ENCODE data around the gene CRACDL.

CRACDL gene

DNA sequence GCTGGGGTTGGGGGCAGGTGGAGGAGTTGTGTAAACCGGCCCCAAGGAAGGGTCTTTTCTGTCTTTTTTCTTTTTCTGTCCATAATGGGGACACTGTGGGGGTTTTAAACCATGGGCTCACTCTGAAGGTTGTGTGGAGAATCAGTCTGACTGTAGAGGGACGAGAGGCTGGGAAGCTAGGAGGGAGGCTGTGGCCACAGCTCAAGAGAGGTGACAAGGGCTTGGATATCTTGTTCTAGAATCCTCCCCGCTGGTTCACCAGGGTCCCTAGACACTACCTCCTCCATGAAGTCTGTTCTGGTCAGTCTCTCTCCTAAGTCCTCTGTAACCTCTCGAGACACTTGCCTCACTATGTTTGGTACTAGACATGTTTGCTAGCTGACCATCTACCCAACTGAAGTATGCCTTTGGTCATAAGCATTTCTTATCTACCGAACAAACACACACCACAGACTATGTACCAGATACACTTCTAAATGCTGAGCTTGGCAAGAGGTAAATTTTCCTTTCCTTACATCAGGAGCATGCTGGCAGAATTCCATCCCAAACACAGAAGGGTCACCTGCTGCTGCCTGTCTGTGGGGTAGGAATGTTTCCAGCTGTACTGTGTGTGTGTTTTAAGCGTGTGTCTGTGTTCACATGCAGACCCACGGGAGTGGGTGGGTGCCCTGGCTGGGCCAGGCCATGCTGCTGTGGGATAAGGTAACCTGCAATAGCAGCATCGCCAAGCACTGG is 135.5 kb downstream of the CRACDL start:
- DNase-seq (ENCODE audit: insufficient read length, low spot score) (no peak), FAIRE-seq (no peak)
- no peak for TF ChIP-seq PAX5 (IDR thresholded peaks at IDR 0.05; ENCODE audit: insufficient read depth, low read length, severe bottlenecking)
- no peak for TF ChIP-seq SPI1 (IDR thresholded peaks at IDR 0.05; ENCODE audit: low read depth, low read length)
- TF ChIP-seq TAF1 (IDR thresholded peaks at IDR 0.05; ENCODE audit: low read depth, low read length), result no peak
- TF ChIP-seq POLR2A (IDR thresholded peaks at IDR 0.05; ENCODE audit: low read depth, low read length), result no peak
- no peak for TF ChIP-seq POLR2AphosphoS5 (IDR thresholded peaks at IDR 0.05; ENCODE audit: low read depth, low read length)
- TF ChIP-seq POU2F2 (IDR thresholded peaks at IDR 0.05; ENCODE audit: low read depth, low read length), result no peak

GRCh38 chr2:98799375-98800329 is 136.4 kb downstream of the CRACDL start:
- DNase-seq (ENCODE audit: insufficient read length, low spot score) (no peak), FAIRE-seq (no peak)

GRCh38 chr2:98796775-98797544 is 139.1 kb downstream of the CRACDL start:
- TF ChIP-seq TAF1 (IDR thresholded peaks at IDR 0.05; ENCODE audit: low read depth, low read length), result no peak
- TF ChIP-seq POLR2AphosphoS5 (IDR thresholded peaks at IDR 0.05; ENCODE audit: low read depth, low read length), result no peak
- TF ChIP-seq PAX5 (IDR thresholded peaks at IDR 0.05; ENCODE audit: insufficient read depth, low read length, severe bottlenecking), result no peak
- no peak for FAIRE-seq
- DNase-seq (ENCODE audit: insufficient read length, low spot score), result no peak

More at GRCh38 chr2:98799375-98800329, 136.4 kb downstream of the CRACDL start:
- TF ChIP-seq POU2F2 (IDR thresholded peaks at IDR 0.05; ENCODE audit: low read depth, low read length), result no peak

DNA sequence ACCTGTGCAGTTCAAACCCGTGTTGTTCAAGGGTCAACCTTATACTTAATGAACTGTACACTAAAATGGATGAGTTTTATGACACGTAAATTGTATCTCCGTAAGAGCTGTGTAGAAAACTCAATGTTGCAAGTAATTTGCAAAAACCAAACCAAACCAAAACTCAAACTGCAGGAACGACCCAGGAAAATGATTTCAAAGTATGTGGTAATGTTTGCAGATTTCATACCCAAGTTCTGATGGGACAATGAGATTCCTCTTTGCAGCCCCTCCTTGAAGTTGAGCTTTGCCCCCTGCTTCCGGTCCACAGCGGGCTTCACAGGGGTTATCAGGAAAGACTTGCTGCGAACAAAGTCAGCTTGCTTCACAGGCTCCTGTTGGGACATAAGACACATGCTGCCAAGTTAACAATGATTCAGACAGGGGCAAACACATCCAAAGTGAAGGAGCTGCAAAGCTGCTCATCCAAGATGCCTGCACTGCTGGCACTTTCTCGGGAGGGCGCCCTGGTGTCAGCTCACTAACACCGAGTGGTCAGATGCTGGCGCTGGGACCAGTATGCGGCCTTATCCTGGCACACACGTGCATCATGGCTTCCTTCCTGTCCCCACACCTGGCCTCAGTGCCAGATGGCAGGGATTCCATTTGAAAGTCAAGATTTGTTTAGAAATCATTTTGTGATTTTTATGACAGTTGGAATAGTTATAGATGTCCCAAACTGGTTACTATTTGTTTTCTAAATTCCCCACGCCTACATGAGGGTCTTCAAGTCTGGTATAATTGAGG is 139.9 kb downstream of the CRACDL start:
- FAIRE-seq (no peak), DNase-seq (ENCODE audit: insufficient read length, low spot score) (no peak)
- TF ChIP-seq POU2F2 (IDR thresholded peaks at IDR 0.05; ENCODE audit: low read depth, low read length), result no peak
- TF ChIP-seq SPI1 (IDR thresholded peaks at IDR 0.05; ENCODE audit: low read depth, low read length), result no peak
- no peak for TF ChIP-seq PAX5 (IDR thresholded peaks at IDR 0.05; ENCODE audit: insufficient read depth, low read length, severe bottlenecking)
- no peak for TF ChIP-seq POLR2A (IDR thresholded peaks at IDR 0.05; ENCODE audit: low read depth, low read length)
- no peak for TF ChIP-seq TAF1 (IDR thresholded peaks at IDR 0.05; ENCODE audit: low read depth, low read length)
- no peak for TF ChIP-seq POLR2AphosphoS5 (IDR thresholded peaks at IDR 0.05; ENCODE audit: low read depth, low read length)

GRCh38 chr2:98793897-98794830 is 141.9 kb downstream of the CRACDL start:
- FAIRE-seq (no peak), DNase-seq (ENCODE audit: insufficient read length, low spot score) (no peak)
- TF ChIP-seq TAF1 (IDR thresholded peaks at IDR 0.05; ENCODE audit: low read depth, low read length) (no peak), PAX5 (IDR thresholded peaks at IDR 0.05; ENCODE audit: insufficient read depth, low read length, severe bottlenecking) (no peak)

DNA sequence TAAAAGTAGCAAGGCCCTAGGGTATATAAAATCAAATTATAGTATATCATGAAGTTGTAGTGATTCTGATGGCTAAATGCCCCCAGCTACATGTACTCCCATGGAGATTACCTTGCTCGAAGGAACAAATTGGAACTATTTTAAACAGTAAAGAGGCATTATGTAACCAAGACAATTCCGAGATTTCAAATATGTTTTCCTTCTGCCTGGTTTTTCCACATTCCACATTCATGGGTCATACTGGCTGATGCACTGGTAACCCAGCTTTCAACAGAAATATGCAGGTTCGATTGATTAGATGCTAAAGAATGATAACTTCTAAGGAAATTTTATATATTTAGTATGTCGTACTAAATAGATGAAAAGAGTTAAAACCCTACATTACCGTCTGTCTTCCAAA is 142.8 kb downstream of the CRACDL start:
- DNase-seq (ENCODE audit: insufficient read length, low spot score) (no peak), FAIRE-seq (no peak)
- no peak for TF ChIP-seq TAF1 (IDR thresholded peaks at IDR 0.05; ENCODE audit: low read depth, low read length)

GRCh38 chr2:98790221-98790620 is 145.8 kb downstream of the CRACDL start:
- TF ChIP-seq POLR2A (IDR thresholded peaks at IDR 0.05; ENCODE audit: low read depth, low read length), result no peak
- TF ChIP-seq SPI1 (IDR thresholded peaks at IDR 0.05; ENCODE audit: low read depth, low read length), result no peak
- FAIRE-seq (no peak), DNase-seq (ENCODE audit: insufficient read length, low spot score) (no peak)

DNA sequence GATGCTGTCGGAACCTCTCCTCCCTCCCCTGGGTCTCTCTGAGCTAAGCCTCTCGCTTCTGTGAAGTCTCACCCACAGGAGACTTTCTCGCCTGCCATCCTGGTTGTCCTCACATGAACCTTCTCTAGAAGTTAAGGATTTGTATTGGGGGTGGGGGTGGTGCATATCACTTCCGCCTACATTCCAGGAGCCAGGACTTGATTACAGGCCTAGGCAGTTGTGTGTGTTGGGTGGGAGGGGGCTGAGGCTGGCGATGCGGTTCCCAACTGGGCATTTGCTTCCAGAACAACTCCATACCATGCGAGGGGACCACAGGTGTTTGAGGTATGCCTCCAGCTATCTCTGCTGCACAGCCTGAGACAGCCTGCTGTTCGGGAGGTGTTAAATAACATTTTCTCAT is 148.3 kb downstream of the CRACDL start:
- DNase-seq (ENCODE audit: insufficient read length, low spot score), result no peak
- no peak for FAIRE-seq
- TF ChIP-seq PAX5 (IDR thresholded peaks at IDR 0.05; ENCODE audit: insufficient read depth, low read length, severe bottlenecking) (no peak), POLR2AphosphoS5 (IDR thresholded peaks at IDR 0.05; ENCODE audit: low read depth, low read length) (no peak), SPI1 (IDR thresholded peaks at IDR 0.05; ENCODE audit: low read depth, low read length) (no peak), POLR2A (IDR thresholded peaks at IDR 0.05; ENCODE audit: low read depth, low read length) (no peak), POU2F2 (IDR thresholded peaks at IDR 0.05; ENCODE audit: low read depth, low read length) (no peak), TAF1 (IDR thresholded peaks at IDR 0.05; ENCODE audit: low read depth, low read length) (no peak)

DNA sequence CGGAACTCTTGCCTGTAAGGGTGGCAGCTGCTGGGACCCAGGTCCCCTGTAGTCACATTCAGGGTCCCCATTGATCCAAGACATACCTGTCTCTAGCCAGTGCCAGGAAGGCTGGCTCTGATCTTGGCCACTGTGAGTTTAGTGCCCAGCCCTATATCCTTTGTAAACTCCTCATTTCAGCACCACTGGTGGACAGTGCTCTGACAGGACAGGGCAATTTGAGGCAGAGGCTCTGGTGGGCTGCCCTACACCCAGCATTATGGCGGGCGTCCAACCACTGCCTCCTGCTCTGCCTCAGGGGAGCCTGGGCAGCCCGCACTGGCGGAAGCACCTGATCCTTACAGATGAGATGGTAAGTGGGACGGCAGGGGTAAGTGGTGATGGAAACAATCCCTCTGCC is 149.8 kb downstream of the CRACDL start:
- no peak for TF ChIP-seq SPI1 (IDR thresholded peaks at IDR 0.05; ENCODE audit: low read depth, low read length)
- DNase-seq (ENCODE audit: insufficient read length, low spot score), result no peak
- no peak for FAIRE-seq
